Neuronal stem cell (in vitro differentiated cells): ENCODE results near the gene TNFAIP3. TPM values are rescaled to one million over a fixed set of nuclear protein-coding genes. Genes with fewer than 3 reads are reported as not detected.

ENCODE experiments used
- DNase-seq: peaks from one replicate; pipeline ENCODE4 v3.0.0-alpha.2; 2013; ENCODE audit warnings: low spot score
- H2AFZ ChIP-seq: one replicate; pipeline ENCODE4 v1.6.1; 2013; ENCODE audit warnings: mild to moderate bottlenecking, low read length, inconsistent platforms
- H2AK5ac ChIP-seq: 2 replicates; pipeline ENCODE4 v1.6.1; 2013; ENCODE audit warnings: low read depth, mild to moderate bottlenecking, inconsistent platforms, low read length, moderate library complexity, mixed read lengths
- H2BK120ac ChIP-seq: 2 replicates; pipeline ENCODE4 v1.6.1; 2013; ENCODE audit warnings: low read depth, mild to moderate bottlenecking, inconsistent platforms, low read length, moderate library complexity, mixed read lengths
- H2BK12ac ChIP-seq: one replicate; pipeline ENCODE4 v1.6.1; 2013; ENCODE audit warnings: low read length, inconsistent platforms
- H2BK15ac ChIP-seq: 2 replicates; pipeline ENCODE4 v1.6.1; 2013; ENCODE audit warnings: mild to moderate bottlenecking, low read length, inconsistent platforms, mixed read lengths
- H2BK5ac ChIP-seq: one replicate; pipeline ENCODE4 v1.6.1; 2013; ENCODE audit warnings: inconsistent platforms, mild to moderate bottlenecking, low read length, moderate library complexity
- H3K14ac ChIP-seq: one replicate; pipeline ENCODE4 v1.6.1; 2013; ENCODE audit warnings: low read length, inconsistent platforms
- H3K18ac ChIP-seq: 2 replicates; pipeline ENCODE4 v1.6.1; 2013; ENCODE audit warnings: low read length, inconsistent platforms
- H3K23ac ChIP-seq: 2 replicates; pipeline ENCODE4 v1.6.1; 2013; ENCODE audit warnings: low read depth, mild to moderate bottlenecking, mixed read lengths, low read length, inconsistent platforms; ENCODE audit not compliant: poor library complexity
- H3K27ac ChIP-seq: replicated peaks from 3 replicates; pipeline ENCODE4 v1.5.1; 2013; ENCODE audit warnings: low read length, inconsistent platforms
- H3K27me3 ChIP-seq, 3 experiments: 2 replicates each; pipeline ENCODE4 v1.6.1; 2013; ENCODE audit warnings: low read length in 3 of 3, mild to moderate bottlenecking in 2 of 3, inconsistent platforms in 1 of 3, low read depth in 1 of 3, mixed read lengths in 1 of 3, moderate library complexity in 1 of 3; ENCODE audit not compliant: control insufficient read depth in 3 of 3, insufficient read depth in 3 of 3
- H3K36me3 ChIP-seq, 2 donors: replicated peaks in 1 of 2; 2 replicates each; pipeline ENCODE4 v1.6.1; 2013; ENCODE audit warnings: low read length in 2 of 2; ENCODE audit not compliant: control insufficient read depth in 2 of 2, insufficient read depth in 2 of 2
- H3K4ac ChIP-seq: 2 replicates; pipeline ENCODE4 v1.6.1; 2013; ENCODE audit warnings: inconsistent platforms, mild to moderate bottlenecking, low read length, moderate library complexity
- H3K4me1 ChIP-seq, 2 donors: 1 replicate in 1 of 2; 2 replicates in 1 of 2; pipeline ENCODE4 v1.6.1; 2013; ENCODE audit warnings: low read length in 2 of 2, low read depth in 1 of 2; ENCODE audit not compliant: control insufficient read depth in 2 of 2, insufficient read depth in 1 of 2
- H3K4me2 ChIP-seq: one replicate; pipeline ENCODE4 v1.6.1; 2013; ENCODE audit warnings: mild to moderate bottlenecking, low read length, inconsistent platforms; ENCODE audit not compliant: insufficient read depth, poor library complexity, severe bottlenecking
- H3K4me3 ChIP-seq, 2 donors: 2 replicates each; pipeline ENCODE4 v1.5.1; 2013; ENCODE audit warnings: low read length in 2 of 2, mild to moderate bottlenecking in 2 of 2, inconsistent platforms in 1 of 2, moderate library complexity in 1 of 2
- H3K79me1 ChIP-seq: one replicate; pipeline ENCODE4 v1.6.1; 2013; ENCODE audit warnings: low read depth, mild to moderate bottlenecking, inconsistent platforms, low read length, moderate library complexity
- H3K9ac ChIP-seq: one replicate; pipeline ENCODE4 v1.6.1; 2013; ENCODE audit warnings: mild to moderate bottlenecking, low read depth, low read length, inconsistent platforms; ENCODE audit not compliant: poor library complexity
- H3K9me3 ChIP-seq, 2 donors: replicated peaks in 1 of 2; 2 replicates each; pipeline versions ENCODE3 to v1.6.1; 2013; ENCODE audit warnings: low read length in 2 of 2, mild to moderate bottlenecking in 2 of 2, inconsistent platforms in 1 of 2, low read depth in 1 of 2, mixed read lengths in 1 of 2, moderate library complexity in 1 of 2; ENCODE audit not compliant: control insufficient read depth in 2 of 2, insufficient read depth in 1 of 2
- H4K8ac ChIP-seq: one replicate; pipeline ENCODE4 v1.6.1; 2013; ENCODE audit warnings: low read depth, mild to moderate bottlenecking, inconsistent platforms, low read length, moderate library complexity
- H4K91ac ChIP-seq: one replicate; pipeline ENCODE4 v1.6.1; 2013; ENCODE audit warnings: low read length, low read depth, mild to moderate bottlenecking, inconsistent platforms; ENCODE audit not compliant: poor library complexity
- WGBS, 2 donors: extraction: QIAGEN DNeasy Blood & Tissue Kit; methylation state at CpG; one replicate each; pipeline ENCODE4 v1.1.7; 2013; ENCODE audit warnings: missing lambda C conversion rate in 2 of 2, mixed read lengths in 1 of 2; ENCODE audit not compliant: insufficient read length in 2 of 2, insufficient replicate concordance in 1 of 2; ENCODE audit errors: extremely low coverage in 2 of 2; 5-methylcytosine and 5-hydroxymethylcytosine counted together
- polyA plus RNA-seq, 2 experiments: library from polyadenylated mRNA; stranded (reverse); fragments of 200-250 nt; gene quantifications; one replicate each; pipeline ENCODE4 v1.2.3, GENCODE V29; 2013

TNFAIP3 gene
- 4.0 TPM for polyA plus RNA-seq (2013, experiment 1 of 2)
- 4.6 TPM for polyA plus RNA-seq (2013, experiment 2 of 2)

GRCh38 chr6:137866914-137867684 lies at the start of gene TNFAIP3:
TSS of gene TNFAIP3 (plus strand) at chr6:137867259. CDS start at chr6:137871228, 3,969 bp downstream.
- no peak within 1 kb of the TSS for H2BK5ac ChIP-seq
- no peak within 1 kb of the TSS for H3K14ac ChIP-seq
- peak within 1 kb of the TSS; percentile 3 for H2AK5ac ChIP-seq
- H3K4me3 ChIP-seq, result peak within 1 kb of the TSS; percentile 63 to 92
- no peak within 1 kb of the TSS for H4K91ac ChIP-seq
- peaks cover 0 to 5% (median 4%) of the 10 kb centered on the region in 3 experiments for H3K27me3 ChIP-seq
- no peak within 1 kb of the TSS for H3K27ac ChIP-seq
- H2BK12ac ChIP-seq, result no peak within 1 kb of the TSS
- H3K4me2 ChIP-seq, result peak within 1 kb of the TSS; percentile 87
- H3K9ac ChIP-seq, result peak within 1 kb of the TSS; percentile 93
- H3K18ac ChIP-seq, result peak within 1 kb of the TSS; percentile 95
- no CpG with 5 or more reads among the region's 87 CpGs for WGBS, 2 donors
- H3K79me1 ChIP-seq, result no peaks in the 10 kb centered on the region
- peak within 1 kb of the TSS; percentile 99 for H2AFZ ChIP-seq
- no peaks in the 10 kb centered on the region for H3K36me3 ChIP-seq
- H3K23ac ChIP-seq, result peak within 1 kb of the TSS; percentile 40
- no peak within 1 kb of the TSS for H4K8ac ChIP-seq
- H3K9me3 ChIP-seq, result no peaks in the 10 kb centered on the region
- H3K4me1 ChIP-seq, result peaks cover 0 to 14% of the 10 kb centered on the region in 2 donors
- peak; percentile 87 for DNase-seq
- no peak within 1 kb of the TSS for H2BK120ac ChIP-seq
- peak within 1 kb of the TSS; percentile 39 for H2BK15ac ChIP-seq
- no peak within 1 kb of the TSS for H3K4ac ChIP-seq

DNA sequence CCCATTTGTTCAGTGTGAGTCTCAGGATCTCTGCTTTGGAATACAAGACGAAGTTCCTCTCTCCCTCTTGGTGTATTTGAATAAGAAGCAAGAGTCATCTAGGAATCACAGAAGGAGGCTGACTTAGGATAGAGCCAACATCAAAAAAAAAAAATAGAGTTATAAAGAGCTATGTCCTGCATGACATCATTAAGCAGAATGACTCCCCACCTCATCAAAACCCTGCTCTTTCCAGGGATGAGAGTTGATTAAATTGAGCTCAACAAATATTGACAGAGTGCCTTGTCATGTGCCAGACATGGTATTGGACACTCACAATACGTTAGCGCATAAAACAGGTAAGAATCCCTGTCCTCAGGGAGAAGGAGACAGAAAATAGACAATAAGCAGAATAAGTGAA lies 48.6 kb upstream of the TNFAIP3 start:
- no peak overlapping the region for H4K91ac ChIP-seq
- no peak overlapping the region for H3K23ac ChIP-seq
- H3K4ac ChIP-seq, result no peak overlapping the region
- H3K4me3 ChIP-seq, result no peak overlapping the region
- no peak overlapping the region for H2AK5ac ChIP-seq
- H3K9me3 ChIP-seq, result no peaks in the 10 kb centered on the region
- no peaks in the 10 kb centered on the region for H3K4me1 ChIP-seq
- no peak for DNase-seq
- no peak overlapping the region for H3K4me2 ChIP-seq
- H4K8ac ChIP-seq, result no peak overlapping the region
- H3K9ac ChIP-seq, result no peak overlapping the region
- WGBS, 2 donors, result no CpG with 5 or more reads among the region's 3 CpGs
- no peaks in the 10 kb centered on the region for H3K79me1 ChIP-seq
- H2AFZ ChIP-seq, result no peak overlapping the region
- no peak overlapping the region for H2BK15ac ChIP-seq
- H3K36me3 ChIP-seq, result no peaks in the 10 kb centered on the region
- H3K14ac ChIP-seq, result no peak overlapping the region
- H2BK120ac ChIP-seq, result no peak overlapping the region
- H3K18ac ChIP-seq, result no peak overlapping the region
- H3K27ac ChIP-seq, result no peak overlapping the region
- H3K27me3 ChIP-seq, result no peaks in the 10 kb centered on the region
- H2BK5ac ChIP-seq, result no peak overlapping the region
- no peak overlapping the region for H2BK12ac ChIP-seq

- H3K14ac ChIP-seq, result no peak overlapping the region
- peaks cover 1 to 10% of the 10 kb centered on the region in 2 donors for H3K4me1 ChIP-seq
- H2AFZ ChIP-seq, result no peak overlapping the region
- H3K4me3 ChIP-seq, result no peak overlapping the region
- H2BK5ac ChIP-seq, result no peak overlapping the region
- H2BK120ac ChIP-seq, result no peak overlapping the region
- no peak overlapping the region for H3K9ac ChIP-seq
- no peak for DNase-seq
- no peak overlapping the region for H3K23ac ChIP-seq
- no peak overlapping the region for H3K4ac ChIP-seq
- no peak overlapping the region for H3K27ac ChIP-seq
- H3K79me1 ChIP-seq, result no peaks in the 10 kb centered on the region
- WGBS, 2 donors, result no CpG with 5 or more reads among the region's 2 CpGs
- H4K8ac ChIP-seq, result no peak overlapping the region
- no peak overlapping the region for H3K4me2 ChIP-seq
- H2AK5ac ChIP-seq, result no peak overlapping the region
- H3K36me3 ChIP-seq, result no peaks in the 10 kb centered on the region
- H3K9me3 ChIP-seq, result no peaks in the 10 kb centered on the region
- H3K18ac ChIP-seq, result no peak overlapping the region
- H3K27me3 ChIP-seq, result no peaks in the 10 kb centered on the region
- no peak overlapping the region for H4K91ac ChIP-seq
- H2BK12ac ChIP-seq, result no peak overlapping the region
- H2BK15ac ChIP-seq, result no peak overlapping the region
These were observed 47.3 kb upstream of the TNFAIP3 start for GRCh38 chr6:137819740-137820139.

GRCh38 chr6:137820425-137820824 lies 46.6 kb upstream of the TNFAIP3 start:
- Histone ChIP-seq H3K4me1 (peaks cover 1 to 10% of the 10 kb centered on the region in 2 donors), H2BK15ac (no peak overlapping the region), H3K4ac (no peak overlapping the region), H3K27ac (no peak overlapping the region), H3K23ac (no peak overlapping the region), H3K9me3 (no peaks in the 10 kb centered on the region), H2AFZ (no peak overlapping the region), H4K8ac (no peak overlapping the region), H3K9ac (no peak overlapping the region), H4K91ac (no peak overlapping the region), H2BK12ac (no peak overlapping the region), H3K4me2 (no peak overlapping the region), H3K27me3 (no peaks in the 10 kb centered on the region), H3K14ac (no peak overlapping the region), H2BK120ac (no peak overlapping the region), H2AK5ac (no peak overlapping the region), H3K79me1 (no peaks in the 10 kb centered on the region), H3K4me3 (no peak overlapping the region), H3K36me3 (no peaks in the 10 kb centered on the region), H3K18ac (no peak overlapping the region), H2BK5ac (no peak overlapping the region)
- DNase-seq, result no peak
- whole genome bisulfite sequencing, 2 donors, result no CpG with 5 or more reads among the region's 2 CpGs
